Measurements from ENCODE around the gene PSMB7. TPM values are rescaled to one million over a fixed set of nuclear protein-coding genes. Genes with fewer than 3 reads are reported as not detected.

PSMB7 gene
- total RNA-seq, 3 donors from 2014 or later (not counting 1 experiment from before 2014, with no cell fraction given), result 75.6 to 75.9 (median 75.8) TPM

DNA sequence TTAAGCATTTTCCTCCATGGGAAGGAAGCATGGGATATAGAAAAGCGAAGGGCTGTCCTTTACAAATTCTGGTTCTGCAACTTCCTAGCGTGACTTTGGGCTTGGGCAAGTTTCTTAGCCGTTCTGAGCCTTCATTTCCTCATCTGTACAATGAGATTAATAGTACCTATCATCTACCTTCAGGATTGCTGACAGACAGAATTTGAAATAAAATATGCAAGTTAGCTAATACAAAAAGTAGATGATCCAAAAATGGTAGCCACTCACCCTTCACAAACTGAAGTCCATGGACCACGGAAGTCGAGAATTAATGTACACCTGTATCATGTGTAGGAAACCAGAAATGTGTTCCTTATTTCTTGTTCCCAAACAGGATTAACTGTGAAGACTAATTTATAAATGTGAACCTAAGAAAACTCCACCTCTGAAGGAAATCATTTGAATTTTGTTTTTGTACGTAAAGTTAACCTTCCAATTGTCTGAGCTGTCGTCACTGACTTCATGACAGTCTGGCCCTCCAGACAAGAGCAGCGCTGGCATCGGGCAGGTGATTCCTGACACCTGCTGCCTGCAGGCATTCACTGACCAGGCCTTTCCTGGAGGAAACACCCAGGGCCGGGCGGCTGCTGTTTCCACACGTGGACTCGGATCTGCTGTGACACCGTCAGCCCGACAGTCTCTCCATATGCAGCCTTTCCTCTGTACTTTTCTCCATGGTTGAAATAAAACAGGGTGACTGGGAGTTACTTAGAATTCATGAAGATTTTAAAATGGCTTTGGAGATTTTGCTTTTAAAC, 63.4 kb downstream of the PSMB7 start:
- ATAC-seq (no peak), DNase-seq (no peak)
- TF ChIP-seq, protein P1, sequence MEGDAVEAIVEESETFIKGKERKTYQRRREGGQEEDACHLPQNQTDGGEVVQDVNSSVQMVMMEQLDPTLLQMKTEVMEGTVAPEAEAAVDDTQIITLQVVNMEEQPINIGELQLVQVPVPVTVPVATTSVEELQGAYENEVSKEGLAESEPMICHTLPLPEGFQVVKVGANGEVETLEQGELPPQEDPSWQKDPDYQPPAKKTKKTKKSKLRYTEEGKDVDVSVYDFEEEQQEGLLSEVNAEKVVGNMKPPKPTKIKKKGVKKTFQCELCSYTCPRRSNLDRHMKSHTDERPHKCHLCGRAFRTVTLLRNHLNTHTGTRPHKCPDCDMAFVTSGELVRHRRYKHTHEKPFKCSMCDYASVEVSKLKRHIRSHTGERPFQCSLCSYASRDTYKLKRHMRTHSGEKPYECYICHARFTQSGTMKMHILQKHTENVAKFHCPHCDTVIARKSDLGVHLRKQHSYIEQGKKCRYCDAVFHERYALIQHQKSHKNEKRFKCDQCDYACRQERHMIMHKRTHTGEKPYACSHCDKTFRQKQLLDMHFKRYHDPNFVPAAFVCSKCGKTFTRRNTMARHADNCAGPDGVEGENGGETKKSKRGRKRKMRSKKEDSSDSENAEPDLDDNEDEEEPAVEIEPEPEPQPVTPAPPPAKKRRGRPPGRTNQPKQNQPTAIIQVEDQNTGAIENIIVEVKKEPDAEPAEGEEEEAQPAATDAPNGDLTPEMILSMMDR (IDR thresholded peaks at IDR 0.05), result no peak

DNA sequence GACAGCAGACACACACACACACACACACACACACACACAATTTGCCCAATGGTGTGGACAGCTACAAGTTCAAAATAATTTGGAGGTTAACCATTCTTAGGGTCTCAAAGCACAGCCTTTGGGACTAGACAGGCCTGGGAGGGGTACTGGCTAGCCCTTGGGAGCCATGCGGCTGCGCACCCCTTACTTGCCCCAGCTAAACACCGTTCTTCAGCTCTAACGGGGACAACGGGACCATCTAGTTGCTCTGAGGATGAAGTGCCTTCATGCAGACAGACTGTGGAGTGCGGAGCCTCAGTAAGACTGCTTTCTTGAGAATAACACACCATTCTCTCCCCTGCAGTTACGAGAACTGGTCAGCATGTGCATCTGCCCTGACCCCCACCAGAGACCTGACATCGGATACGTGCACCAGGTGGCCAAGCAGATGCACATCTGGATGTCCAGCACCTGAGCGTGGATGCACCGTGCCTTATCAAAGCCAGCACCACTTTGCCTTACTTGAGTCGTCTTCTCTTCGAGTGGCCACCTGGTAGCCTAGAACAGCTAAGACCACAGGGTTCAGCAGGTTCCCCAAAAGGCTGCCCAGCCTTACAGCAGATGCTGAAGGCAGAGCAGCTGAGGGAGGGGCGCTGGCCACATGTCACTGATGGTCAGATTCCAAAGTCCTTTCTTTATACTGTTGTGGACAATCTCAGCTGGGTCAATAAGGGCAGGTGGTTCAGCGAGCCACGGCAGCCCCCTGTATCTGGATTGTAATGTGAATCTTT, 64.6 kb downstream of the PSMB7 start:
- DNase-seq, result no peak
- TF ChIP-seq, protein P1 (IDR thresholded peaks at IDR 0.05), result no peak
- WGBS (ENCODE audit: insufficient coverage), result 96% methylated on average over 16 of the region's 16 CpGs
- no peaks in the 10 kb centered on the region for H3K9me3 Mint-ChIP-seq
- Histone ChIP-seq H3K9me3 (ENCODE audit: control insufficient read depth, insufficient read depth, low read length) (no peaks in the 10 kb centered on the region), H3K27me3 (ENCODE audit: control insufficient read depth, insufficient read depth, low read length) (no peaks in the 10 kb centered on the region), H3K4me1 (ENCODE audit: control insufficient read depth, insufficient read depth, low read length) (no peaks in the 10 kb centered on the region), H3K36me3 (ENCODE audit: control insufficient read depth, insufficient read depth, low read length) (peaks cover 79% of the 10 kb centered on the region), H3K4me3 (ENCODE audit: low read length) (no peak overlapping the region), H3K27ac (ENCODE audit: low read length) (no peak overlapping the region)
- ATAC-seq, result no peak
- no peaks in the 10 kb centered on the region for H3K27me3 Mint-ChIP-seq (ENCODE audit: low read depth in 2 of 2)
- no peaks in the 10 kb centered on the region for H3K36me3 Mint-ChIP-seq
- intact Hi-C loops (cut with micrococcal nuclease), result no loop called here
- no peak overlapping the region for H3K27ac Mint-ChIP-seq
- no peaks in the 10 kb centered on the region for H3K4me1 Mint-ChIP-seq
- H3K4me3 Mint-ChIP-seq, result no peak overlapping the region

More for the DNA sequence above, 63.4 kb downstream of the PSMB7 start:
- peaks cover 79% of the 10 kb centered on the region for H3K36me3 ChIP-seq (ENCODE audit: control insufficient read depth, insufficient read depth, low read length)
- H3K4me3 ChIP-seq (ENCODE audit: low read length), result no peak overlapping the region
- H3K27me3 ChIP-seq (ENCODE audit: control insufficient read depth, insufficient read depth, low read length), result no peaks in the 10 kb centered on the region
- Mint-ChIP-seq H3K27me3 (ENCODE audit: low read depth in 2 of 2) (no peaks in the 10 kb centered on the region), H3K9me3 (no peaks in the 10 kb centered on the region), H3K4me1 (peaks cover under 1 to 7% of the 10 kb centered on the region in 2 donors), H3K4me3 (no peak overlapping the region), H3K36me3 (no peaks in the 10 kb centered on the region), H3K27ac (no peak overlapping the region)
- intact Hi-C loops (cut with micrococcal nuclease), result no loop called here
- H3K4me1 ChIP-seq (ENCODE audit: control insufficient read depth, insufficient read depth, low read length), result no peaks in the 10 kb centered on the region
- no peak overlapping the region for H3K27ac ChIP-seq (ENCODE audit: low read length)
- no peaks in the 10 kb centered on the region for H3K9me3 ChIP-seq (ENCODE audit: control insufficient read depth, insufficient read depth, low read length)
- WGBS (ENCODE audit: insufficient coverage), result 96% methylated on average over 12 of the region's 15 CpGs

DNA sequence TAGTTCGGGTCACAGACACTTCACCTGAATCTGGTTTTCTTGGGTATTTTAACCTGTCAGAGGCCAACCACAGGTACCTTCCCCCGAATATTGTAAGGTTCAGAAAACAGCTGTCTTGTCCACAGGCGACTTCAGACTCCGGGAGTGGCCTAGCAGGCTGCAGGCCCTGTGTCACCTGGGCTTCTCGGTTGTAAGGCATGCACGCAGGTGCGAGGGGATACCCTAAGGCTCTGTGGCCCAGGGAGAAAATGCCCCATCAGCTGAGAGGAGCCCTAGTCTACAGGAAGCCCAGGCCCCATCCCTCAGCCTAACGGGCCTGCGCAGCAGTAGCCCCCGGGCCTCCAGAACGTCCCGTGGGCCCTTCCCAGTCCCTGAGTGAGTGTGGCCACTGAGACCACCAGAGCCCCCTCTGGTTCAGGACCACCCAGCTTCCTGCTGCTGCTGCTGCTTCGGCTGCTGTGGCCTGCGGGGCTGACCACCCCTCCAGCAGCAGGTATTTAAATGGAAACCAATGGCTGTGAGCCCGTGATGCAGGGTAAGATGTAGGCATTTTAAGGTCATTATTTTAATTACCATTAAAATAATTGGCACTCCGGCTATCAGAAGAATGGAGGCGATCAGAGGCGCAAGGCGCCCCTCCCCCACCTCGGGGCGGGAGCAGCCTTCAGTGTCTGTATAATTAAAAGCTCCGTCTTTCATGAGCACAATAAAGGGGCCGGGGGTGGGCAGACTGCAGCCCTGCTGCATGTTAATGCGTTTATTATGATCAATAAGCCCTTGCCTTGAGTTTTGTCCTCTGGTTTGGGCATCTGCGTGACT, 65.4 kb downstream of the PSMB7 start:
- H3K9me3 ChIP-seq (ENCODE audit: control insufficient read depth, insufficient read depth, low read length), result no peaks in the 10 kb centered on the region
- DNase-seq, result no peak
- no peak overlapping the region for H3K4me3 ChIP-seq (ENCODE audit: low read length)
- no peaks in the 10 kb centered on the region for H3K4me1 Mint-ChIP-seq
- no peaks in the 10 kb centered on the region for H3K27me3 ChIP-seq (ENCODE audit: control insufficient read depth, insufficient read depth, low read length)
- H3K27ac ChIP-seq (ENCODE audit: low read length), result no peak overlapping the region
- WGBS (ENCODE audit: insufficient coverage), result 97% methylated on average over 24 of the region's 25 CpGs
- H3K36me3 ChIP-seq (ENCODE audit: control insufficient read depth, insufficient read depth, low read length), result peaks cover 77% of the 10 kb centered on the region
- H3K36me3 Mint-ChIP-seq, result no peaks in the 10 kb centered on the region
- H3K4me1 ChIP-seq (ENCODE audit: control insufficient read depth, insufficient read depth, low read length), result no peaks in the 10 kb centered on the region
- no peaks in the 10 kb centered on the region for H3K9me3 Mint-ChIP-seq
- H3K4me3 Mint-ChIP-seq, result no peak overlapping the region
- no peaks in the 10 kb centered on the region for H3K27me3 Mint-ChIP-seq (ENCODE audit: low read depth in 2 of 2)
- TF ChIP-seq, protein P1 (IDR thresholded peaks at IDR 0.05), result no peak
- H3K27ac Mint-ChIP-seq, result no peak overlapping the region
- intact Hi-C loops (cut with micrococcal nuclease), result no loop called here
- no peak for ATAC-seq

Data from natural killer cell (primary cell).